Measurements from ENCODE around the gene F7.
"Not testable (repeated sequence)": the region's sequence is repeated elsewhere in the genome, so short reads cannot be mapped to it uniquely, and the experiment has no call there.

F7 gene

DNA sequence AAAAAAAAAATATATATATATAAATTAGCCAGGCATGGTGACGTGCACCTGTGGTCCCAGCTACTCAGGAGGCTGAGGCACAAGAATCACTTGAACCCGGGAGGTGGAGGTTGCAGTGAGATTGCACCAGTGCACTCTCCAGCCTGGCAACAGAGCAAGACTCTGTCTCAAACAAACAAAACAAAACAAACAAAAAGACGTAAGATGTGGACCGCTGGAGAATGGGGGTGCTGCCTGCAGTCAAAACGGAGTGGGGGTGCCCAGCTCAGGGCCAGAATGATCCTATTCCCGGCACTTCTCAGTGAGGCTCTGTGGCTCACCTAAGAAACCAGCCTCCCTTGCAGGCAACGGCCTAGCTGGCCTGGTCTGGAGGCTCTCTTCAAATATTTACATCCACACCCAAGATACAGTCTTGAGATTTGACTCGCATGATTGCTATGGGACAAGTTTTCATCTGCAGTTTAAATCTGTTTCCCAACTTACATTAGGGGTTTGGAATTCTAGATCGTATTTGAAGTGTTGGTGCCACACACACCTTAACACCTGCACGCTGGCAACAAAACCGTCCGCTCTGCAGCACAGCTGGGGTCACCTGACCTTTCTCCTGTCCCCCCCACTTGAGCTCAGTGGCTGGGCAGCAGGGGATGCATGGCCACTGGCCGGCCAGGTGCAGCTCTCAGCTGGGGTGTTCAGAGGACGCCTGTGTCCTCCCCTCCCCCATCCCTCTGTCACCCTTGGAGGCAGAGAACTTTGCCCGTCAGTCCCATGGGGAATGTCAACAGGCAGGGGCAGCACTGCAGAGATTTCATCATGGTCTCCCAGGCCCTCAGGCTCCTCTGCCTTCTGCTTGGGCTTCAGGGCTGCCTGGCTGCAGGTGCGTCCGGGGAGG, at the start of gene F7:
TSS of gene F7 (plus strand) at position 760 of the 889 bp plus-strand sequence. CDS start at position 811, 51 bp downstream.
- Histone ChIP-seq H3K4me3 (no peak within 1 kb of the TSS), H3K36me3 (ENCODE audit: insufficient read depth, low read length) (no peaks in the 10 kb centered on the region), H3K9me3 (ENCODE audit: low read depth, low read length) (no peaks in the 10 kb centered on the region), H3K27ac (no peak within 1 kb of the TSS), H3K9ac (ENCODE audit: insufficient read length) (no peak within 1 kb of the TSS)
- TF ChIP-seq FOXP2 (optimal IDR thresholded peaks at IDR 0.05; ENCODE audit: control extremely low read depth, extremely low read length, insufficient read depth) (no peak), POLR2AphosphoS5 (IDR thresholded peaks at IDR 0.05; ENCODE audit: borderline replicate concordance, low read depth, low read length) (no peak), EZH2 (IDR thresholded peaks at IDR 0.05) (no peak)
- DNase-seq (ENCODE audit: low read depth, low spot score): no peak

DNA sequence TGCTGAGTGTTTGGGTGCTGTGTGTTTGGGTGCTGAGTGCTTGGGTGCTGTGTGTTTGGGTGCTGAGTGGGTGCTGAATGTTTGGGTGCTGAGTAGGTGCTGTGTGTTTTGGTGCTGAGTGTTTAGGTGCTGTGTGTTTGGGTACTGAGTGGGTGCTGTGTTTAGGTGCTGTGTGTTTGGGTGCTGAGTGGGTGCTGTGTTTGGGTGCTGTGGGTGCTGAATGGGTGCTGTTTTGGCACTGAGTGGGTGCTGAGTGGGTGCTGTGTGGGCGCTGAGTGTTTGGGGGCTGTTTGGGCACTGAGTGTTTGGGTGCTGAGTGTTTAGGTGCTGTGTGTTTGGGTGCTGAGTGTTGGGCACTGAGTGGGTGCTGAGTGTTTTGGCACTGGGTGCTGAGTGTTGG, 48.5 kb upstream of the F7 start:
- H3K4me3 ChIP-seq: no peak overlapping the region
- H3K9me3 ChIP-seq (ENCODE audit: low read depth, low read length): no peaks in the 10 kb centered on the region
- no peaks in the 10 kb centered on the region for H3K36me3 ChIP-seq (ENCODE audit: insufficient read depth, low read length)
- DNase-seq (ENCODE audit: low read depth, low spot score): no peak
- no peak overlapping the region for H3K27ac ChIP-seq
- TF ChIP-seq FOXP2 (optimal IDR thresholded peaks at IDR 0.05; ENCODE audit: control extremely low read depth, extremely low read length, insufficient read depth): no peak
- H3K9ac ChIP-seq (ENCODE audit: insufficient read length): no peak overlapping the region

DNA sequence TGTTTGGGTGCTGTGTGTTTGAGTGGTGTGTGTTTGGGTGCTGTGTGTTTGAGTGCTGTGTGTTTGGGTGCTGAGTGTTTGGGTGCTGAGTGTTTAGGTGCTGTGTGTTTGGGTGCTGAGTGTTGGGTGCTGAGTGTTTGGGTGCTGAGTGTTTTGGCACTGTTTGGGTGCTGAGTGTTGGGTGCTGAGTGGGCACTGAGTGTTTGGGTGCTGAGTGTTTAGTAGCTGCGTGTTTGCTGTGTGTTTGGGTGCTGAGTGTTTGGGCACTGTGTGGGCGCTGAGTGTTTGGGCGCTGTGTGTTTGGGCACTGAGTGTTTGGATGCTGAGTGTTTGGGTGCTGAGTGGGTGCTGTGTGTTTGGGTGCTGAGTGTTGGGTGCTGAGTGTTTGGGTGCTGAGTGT, 48.0 kb upstream of the F7 start:
- not testable (repeated sequence) for H3K36me3 ChIP-seq (ENCODE audit: insufficient read depth, low read length); H3K27ac ChIP-seq; H3K9ac ChIP-seq (ENCODE audit: insufficient read length); DNase-seq (ENCODE audit: low read depth, low spot score); H3K4me3 ChIP-seq; H3K9me3 ChIP-seq (ENCODE audit: low read depth, low read length)

DNA sequence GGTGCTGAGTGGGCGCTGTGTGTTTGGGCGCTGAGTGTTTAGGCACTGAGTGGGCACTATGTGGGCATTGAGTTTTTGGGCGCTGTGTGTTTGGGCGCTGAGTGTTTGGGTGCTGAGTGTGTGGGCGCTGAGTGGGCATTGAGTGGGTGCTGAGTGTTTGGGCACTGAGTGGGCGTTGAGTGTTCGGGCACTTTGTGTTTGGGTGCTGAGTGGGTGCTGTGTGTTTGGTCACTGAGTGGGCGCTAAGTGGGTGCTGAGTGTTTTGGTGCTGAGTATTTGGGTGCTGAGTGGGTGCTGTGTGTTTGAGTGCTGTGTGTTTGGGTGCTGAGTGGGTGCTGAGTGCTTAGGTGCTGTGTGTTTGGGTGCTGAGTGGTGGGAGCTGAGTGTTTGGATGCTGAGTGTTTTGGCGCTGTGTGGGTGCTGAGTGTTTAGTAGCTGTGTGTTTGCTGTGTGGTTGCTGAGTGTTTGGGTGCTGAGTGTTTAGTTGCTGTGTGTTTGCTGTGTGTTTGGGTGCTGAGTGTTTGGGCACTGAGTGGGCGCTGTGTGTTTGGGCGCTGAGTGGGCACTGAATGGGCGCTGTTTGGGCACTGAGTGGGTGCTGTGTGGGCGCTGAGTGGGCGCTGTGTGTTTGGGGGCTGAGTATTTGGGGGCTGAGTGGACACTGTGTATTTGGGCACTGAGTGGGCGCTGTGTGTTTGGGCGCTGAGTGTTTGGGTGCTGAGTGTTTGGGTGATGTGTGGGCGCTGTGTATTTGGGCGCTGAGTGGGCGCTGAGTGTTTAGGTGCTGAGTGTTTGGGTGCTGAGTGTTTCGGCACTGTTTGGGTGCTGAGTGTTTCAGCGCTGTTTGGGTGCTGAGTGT, 47.2 kb upstream of the F7 start:
- no peaks in the 10 kb centered on the region for H3K36me3 ChIP-seq (ENCODE audit: insufficient read depth, low read length)
- no peak for TF ChIP-seq EZH2 (IDR thresholded peaks at IDR 0.05)
- no peak overlapping the region for H3K9ac ChIP-seq (ENCODE audit: insufficient read length)
- H3K4me3 ChIP-seq: no peak overlapping the region
- no peaks in the 10 kb centered on the region for H3K9me3 ChIP-seq (ENCODE audit: low read depth, low read length)
- no peak overlapping the region for H3K27ac ChIP-seq
- no peak for DNase-seq (ENCODE audit: low read depth, low spot score)

DNA sequence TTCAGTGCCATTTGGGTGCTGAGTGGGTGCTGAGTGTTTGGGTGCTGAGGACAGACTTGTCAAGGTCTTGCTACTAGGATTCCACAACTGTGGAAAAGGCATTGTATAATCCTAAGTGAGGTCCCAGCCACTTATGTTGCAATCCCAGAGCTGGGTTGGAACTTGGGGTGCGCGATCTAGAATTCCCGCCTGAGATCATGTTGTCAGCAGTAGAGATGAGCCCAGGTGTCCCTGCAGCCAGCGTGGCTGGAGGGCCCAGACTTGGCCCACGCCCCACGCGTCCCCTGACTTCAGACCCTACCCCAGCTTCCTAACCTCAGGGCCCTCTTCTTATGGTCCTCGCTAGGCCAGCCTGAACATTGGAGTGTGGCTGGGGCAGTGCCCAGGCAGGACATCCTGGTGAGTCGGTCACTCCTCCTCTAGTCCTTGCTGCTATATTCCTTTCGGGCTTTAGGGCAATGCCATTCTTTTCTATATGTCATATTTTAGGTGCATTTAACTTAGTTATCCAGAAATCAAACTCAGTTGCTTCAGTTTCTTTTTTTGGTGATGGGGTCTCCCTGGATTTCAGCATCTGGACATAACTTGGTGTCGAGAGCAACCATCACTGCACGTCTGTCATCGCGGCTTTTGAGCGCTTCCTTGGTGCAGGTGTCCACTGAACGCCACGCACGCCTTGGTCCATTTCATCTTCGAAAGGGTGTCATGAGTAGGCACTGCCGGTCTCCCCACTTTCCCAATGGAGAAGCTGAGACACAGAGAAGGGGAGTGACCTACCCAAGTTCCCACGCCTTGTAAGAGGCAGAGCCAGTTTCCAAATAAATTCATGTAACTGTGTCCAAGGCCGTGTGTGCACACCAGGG, 46.4 kb upstream of the F7 start:
- no peak overlapping the region for H3K27ac ChIP-seq
- TF ChIP-seq POLR2AphosphoS5 (IDR thresholded peaks at IDR 0.05; ENCODE audit: borderline replicate concordance, low read depth, low read length) (no peak), FOXP2 (optimal IDR thresholded peaks at IDR 0.05; ENCODE audit: control extremely low read depth, extremely low read length, insufficient read depth) (no peak), EZH2 (IDR thresholded peaks at IDR 0.05) (no peak)
- no peak for DNase-seq (ENCODE audit: low read depth, low spot score)
- no peaks in the 10 kb centered on the region for H3K9me3 ChIP-seq (ENCODE audit: low read depth, low read length)
- H3K36me3 ChIP-seq (ENCODE audit: insufficient read depth, low read length): no peaks in the 10 kb centered on the region
- no peak overlapping the region for H3K9ac ChIP-seq (ENCODE audit: insufficient read length)
- no peak overlapping the region for H3K4me3 ChIP-seq

- no peak for TF ChIP-seq POLR2AphosphoS5 (IDR thresholded peaks at IDR 0.05; ENCODE audit: borderline replicate concordance, low read depth, low read length)
- TF ChIP-seq FOXP2 (optimal IDR thresholded peaks at IDR 0.05; ENCODE audit: control extremely low read depth, extremely low read length, insufficient read depth): no peak
- no peak for TF ChIP-seq EZH2 (IDR thresholded peaks at IDR 0.05)
- no peaks in the 10 kb centered on the region for H3K36me3 ChIP-seq (ENCODE audit: insufficient read depth, low read length)
- no peak overlapping the region for H3K27ac ChIP-seq
- no peaks in the 10 kb centered on the region for H3K9me3 ChIP-seq (ENCODE audit: low read depth, low read length)
- no peak for DNase-seq (ENCODE audit: low read depth, low spot score)
- H3K9ac ChIP-seq (ENCODE audit: insufficient read length): no peak overlapping the region
- no peak overlapping the region for H3K4me3 ChIP-seq
Measured at GRCh38 chr13:113059891-113060290, 45.7 kb upstream of the F7 start.

DNA sequence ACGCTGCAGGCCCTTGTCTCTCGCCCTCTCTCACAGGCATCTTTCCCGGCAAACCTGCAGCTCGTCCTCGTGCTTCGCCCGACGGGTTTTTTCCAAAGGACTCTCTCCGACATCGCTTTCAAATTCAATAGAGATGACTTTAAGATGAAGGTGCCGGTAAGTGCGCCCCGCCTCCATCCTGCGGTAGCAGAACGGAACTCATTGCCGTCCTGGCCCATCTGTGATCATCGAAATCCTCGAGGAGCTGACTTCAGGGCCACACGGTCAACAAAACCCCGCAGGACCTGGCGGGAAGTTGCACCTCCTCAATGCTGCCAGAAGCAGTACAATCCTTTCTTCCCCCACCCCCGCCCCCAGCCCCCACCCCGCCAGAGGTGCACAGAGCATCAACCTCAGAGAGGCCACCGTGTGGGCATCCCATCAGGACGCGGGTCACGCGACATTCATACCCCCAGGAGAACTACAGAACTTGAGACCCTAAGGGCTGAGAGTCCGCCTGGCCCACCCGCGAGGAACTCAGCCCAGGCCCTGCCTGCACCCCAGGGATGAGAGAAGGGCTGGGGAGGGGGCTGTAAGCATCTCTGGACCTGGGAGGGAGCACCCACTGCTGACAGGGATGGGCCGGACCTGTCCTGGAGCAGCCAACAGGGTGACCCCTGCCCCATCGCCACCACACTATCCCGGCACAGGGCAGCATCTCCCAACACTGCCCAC, 44.9 kb upstream of the F7 start:
- H3K27ac ChIP-seq: no peak overlapping the region
- H3K36me3 ChIP-seq (ENCODE audit: insufficient read depth, low read length): no peaks in the 10 kb centered on the region
- H3K9ac ChIP-seq (ENCODE audit: insufficient read length): no peak overlapping the region
- H3K4me3 ChIP-seq: no peak overlapping the region
- DNase-seq (ENCODE audit: low read depth, low spot score): no peak
- no peaks in the 10 kb centered on the region for H3K9me3 ChIP-seq (ENCODE audit: low read depth, low read length)
- no peak for TF ChIP-seq FOXP2 (optimal IDR thresholded peaks at IDR 0.05; ENCODE audit: control extremely low read depth, extremely low read length, insufficient read depth)
- TF ChIP-seq EZH2 (IDR thresholded peaks at IDR 0.05): no peak
- TF ChIP-seq POLR2AphosphoS5 (IDR thresholded peaks at IDR 0.05; ENCODE audit: borderline replicate concordance, low read depth, low read length): no peak

DNA sequence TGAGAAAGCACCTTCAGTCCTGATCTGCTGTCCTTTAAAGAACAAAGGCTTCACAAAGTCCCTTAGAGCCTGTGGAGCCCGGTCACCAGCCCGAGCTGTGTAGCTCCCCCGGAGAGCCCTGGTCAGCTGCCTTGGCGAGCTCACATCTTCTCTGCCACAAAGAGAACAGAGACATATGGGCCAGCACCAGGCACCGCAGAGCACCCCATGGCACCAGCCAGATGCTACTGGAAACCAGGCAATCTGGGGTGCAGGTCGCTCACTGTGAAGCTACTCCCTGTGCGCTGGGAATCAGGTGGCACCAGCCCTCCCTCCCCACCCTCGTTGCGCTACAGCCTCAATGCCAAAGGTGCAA, 44.3 kb upstream of the F7 start:
- Histone ChIP-seq H3K36me3 (ENCODE audit: insufficient read depth, low read length) (no peaks in the 10 kb centered on the region), H3K9me3 (ENCODE audit: low read depth, low read length) (no peaks in the 10 kb centered on the region), H3K4me3 (no peak overlapping the region), H3K9ac (ENCODE audit: insufficient read length) (no peak overlapping the region), H3K27ac (no peak overlapping the region)
- DNase-seq (ENCODE audit: low read depth, low spot score): no peak
- TF ChIP-seq EZH2 (IDR thresholded peaks at IDR 0.05): no peak
